Right renal pelvis (tissue), 4 donors: ENCODE measurements around the gene NAB2. TPM values are rescaled to one million over a fixed set of nuclear protein-coding genes. Genes with fewer than 3 reads are reported as not detected.
A peak's percentile ranks its signal among the peaks of the same experiment; 100 is the strongest.
"Not testable (repeated sequence)": the region's sequence is repeated elsewhere in the genome, so short reads cannot be mapped to it uniquely, and the experiment has no call there.

Experiments
- DNase-seq, 4 donors: peaks; one replicate each; pipeline ENCODE4 v3.0.0-alpha.2; 2013; ENCODE audit warnings: low read depth in 4 of 4, low spot score in 3 of 4, missing footprints in 1 of 4
- polyA plus RNA-seq, 4 donors: library from polyadenylated mRNA; unstranded; fragments of 120-200 nt; gene quantifications; one replicate each; pipeline ENCODE4 v1.2.1, GENCODE V29; 2013; ENCODE audit not compliant: insufficient read length in 4 of 4

NAB2 gene
- polyA plus RNA-seq, 4 donors: 42.8 to 51.3 (median 45.9) TPM

- DNase-seq: no peak
These were observed 22.7 kb upstream of the NAB2 start for GRCh38 chr12:57066245-57066644.

- peak in 3 of 4 donors; percentile 58 to 72 (median 68) for DNase-seq
These were observed 19.4 kb upstream of the NAB2 start for GRCh38 chr12:57069523-57069922.

- no peak for DNase-seq
These were observed 16.3 kb upstream of the NAB2 start for GRCh38 chr12:57072661-57073060.

GRCh38 chr12:57073566-57074450 is 15.1 kb upstream of the NAB2 start:
- not testable (repeated sequence) for DNase-seq

- peak; percentile 93 to 100 (median 100) for DNase-seq
These were observed 10.2 kb upstream of the NAB2 start, which contains the start of gene NEMP1 for GRCh38 chr12:57078519-57079404. NEMP1 (minus strand) TSS chr12:57078791; CDS start chr12:57078745, 46 bp downstream.

GRCh38 chr12:57079821-57080220 is 9.1 kb upstream of the NAB2 start:
- no peak for DNase-seq

- no peak for DNase-seq
These were observed 8.1 kb upstream of the NAB2 start for GRCh38 chr12:57080855-57081254.

GRCh38 chr12:57085999-57086492 is 2.9 kb upstream of the NAB2 start:
- peak; percentile 49 to 77 (median 67) for DNase-seq

- DNase-seq: peak in 3 of 4 donors; percentile 59 to 74 (median 64)
These were observed 2.4 kb upstream of the NAB2 start for GRCh38 chr12:57086493-57087009.

- peak in 3 of 4 donors; percentile 59 to 62 (median 61) for DNase-seq
These were observed 1.8 kb upstream of the NAB2 start for GRCh38 chr12:57087010-57087690.

- DNase-seq: peak; percentile 80 to 92 (median 90)
These were observed 1.1 kb upstream of the NAB2 start for GRCh38 chr12:57087691-57088353.

- DNase-seq: peak in 2 of 4 donors; percentile 52 to 57
These were observed 644 bp downstream of the NAB2 start for GRCh38 chr12:57089271-57090245.

GRCh38 chr12:57090490-57090889 is 1.6 kb downstream of the NAB2 start:
- no peak for DNase-seq

- no peak for DNase-seq
These were observed 2.2 kb downstream of the NAB2 start for GRCh38 chr12:57090924-57091637.

GRCh38 chr12:57091638-57092528 is 3.0 kb downstream of the NAB2 start:
- no peak for DNase-seq

- no peak for DNase-seq
These were observed 3.6 kb downstream of the NAB2 start for GRCh38 chr12:57092529-57092862.

GRCh38 chr12:57092876-57093414 is 4.0 kb downstream of the NAB2 start:
- DNase-seq: no peak
